ENCODE data around the gene MALRD1.

Gene MALRD1

DNA sequence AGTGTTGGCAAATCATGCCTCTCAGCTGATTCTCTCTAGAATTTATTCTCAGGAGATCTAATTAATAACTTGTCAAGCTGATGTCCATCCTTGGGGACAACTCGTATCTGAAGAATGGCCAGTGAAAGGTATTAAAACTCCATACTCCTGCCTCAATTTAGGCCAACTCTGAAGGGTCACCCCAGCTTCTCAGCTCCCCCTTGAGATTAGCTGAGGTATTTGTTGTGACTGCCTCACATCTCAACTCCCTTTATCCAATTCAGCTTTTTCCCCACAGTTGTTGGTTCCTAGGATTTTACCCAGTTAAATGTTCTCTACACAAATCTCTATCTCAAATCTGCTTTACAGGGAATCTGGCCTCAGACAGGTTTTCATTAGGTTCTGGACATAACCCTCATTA is 182.4 kb downstream of the MALRD1 start:
- no peak for DNase-seq

- DNase-seq = no peak
Measured at GRCh38 chr10:19245889-19246752, 197.5 kb downstream of the MALRD1 start.

DNA sequence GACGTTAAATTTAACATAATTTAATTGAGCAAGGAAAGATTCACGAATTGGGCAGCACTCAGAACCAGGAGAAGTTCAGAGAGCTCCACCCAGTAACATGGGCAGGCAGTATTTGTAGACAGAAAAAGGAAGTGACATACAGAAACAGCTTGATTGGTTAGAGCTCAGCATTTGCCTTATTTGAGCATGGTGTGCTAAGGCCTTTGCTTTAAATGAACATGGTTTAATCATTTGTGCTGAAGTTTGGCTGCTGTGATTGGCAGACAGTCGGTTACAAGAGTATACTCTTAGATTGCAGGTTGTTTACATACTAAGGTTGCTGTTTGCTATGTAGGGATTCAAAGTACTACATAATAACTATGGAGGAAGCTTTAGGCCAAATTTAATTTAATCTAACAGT is 199.2 kb downstream of the MALRD1 start:
- DNase-seq = no peak

GRCh38 chr10:19250546-19250945 is 201.9 kb downstream of the MALRD1 start:
- no peak for DNase-seq

DNA sequence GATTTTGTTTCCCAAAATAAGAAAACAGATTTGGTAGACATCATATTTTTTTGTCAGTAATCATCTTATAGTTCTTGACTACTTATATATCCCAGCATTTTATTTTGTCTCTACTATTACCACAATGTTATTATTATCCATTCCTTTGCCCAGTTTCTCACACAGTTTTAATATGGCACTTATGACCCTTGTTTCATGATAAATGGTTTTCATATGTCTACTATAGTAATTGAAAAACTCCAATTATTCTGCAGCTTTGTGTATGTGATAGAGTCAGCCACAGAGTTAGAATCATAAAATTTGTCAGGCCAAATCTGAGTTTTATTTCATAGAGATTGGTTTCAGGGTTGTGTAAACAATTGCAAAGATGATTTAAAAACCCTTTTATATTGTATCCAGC is 203.9 kb downstream of the MALRD1 start:
- DNase-seq = no peak

DNA sequence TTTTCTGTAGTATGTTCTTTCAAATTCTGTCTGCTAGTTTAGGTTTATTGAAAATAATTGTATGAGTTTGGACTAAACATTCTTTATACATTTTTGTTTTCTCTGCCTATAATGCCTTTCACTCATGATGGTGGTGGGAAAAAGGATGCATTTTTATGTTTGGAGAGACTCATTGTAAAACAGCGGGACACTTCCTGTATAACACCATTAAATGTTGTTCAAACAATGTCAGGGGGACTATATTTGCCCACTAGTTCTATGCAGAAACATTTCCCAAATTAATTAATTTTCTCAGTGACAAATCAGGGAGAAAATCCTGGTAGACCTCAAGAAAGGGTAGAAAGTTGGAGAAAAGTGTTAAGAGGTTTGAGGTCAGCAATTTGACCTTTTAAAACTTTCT is 207.7 kb downstream of the MALRD1 start:
- no peak for DNase-seq

DNA sequence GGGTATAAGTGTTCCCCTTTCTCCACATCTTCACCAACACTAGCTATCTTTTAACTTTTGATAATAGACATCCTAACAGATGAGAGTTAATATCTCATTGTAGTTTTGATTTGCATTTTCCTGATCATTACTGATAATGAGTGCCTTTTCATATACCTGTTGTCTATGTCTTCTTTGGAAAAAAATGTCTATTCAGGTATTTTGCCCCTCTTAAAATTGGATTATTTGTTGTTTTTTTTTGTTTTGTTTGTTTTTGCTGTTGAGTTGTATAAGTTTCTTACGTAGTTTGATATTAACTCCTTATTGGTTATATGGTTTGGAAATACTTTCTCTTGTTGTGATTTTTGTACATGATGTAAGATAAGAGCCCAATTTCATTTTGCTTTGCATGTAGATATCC is 214.7 kb downstream of the MALRD1 start:
- DNase-seq = no peak

DNA sequence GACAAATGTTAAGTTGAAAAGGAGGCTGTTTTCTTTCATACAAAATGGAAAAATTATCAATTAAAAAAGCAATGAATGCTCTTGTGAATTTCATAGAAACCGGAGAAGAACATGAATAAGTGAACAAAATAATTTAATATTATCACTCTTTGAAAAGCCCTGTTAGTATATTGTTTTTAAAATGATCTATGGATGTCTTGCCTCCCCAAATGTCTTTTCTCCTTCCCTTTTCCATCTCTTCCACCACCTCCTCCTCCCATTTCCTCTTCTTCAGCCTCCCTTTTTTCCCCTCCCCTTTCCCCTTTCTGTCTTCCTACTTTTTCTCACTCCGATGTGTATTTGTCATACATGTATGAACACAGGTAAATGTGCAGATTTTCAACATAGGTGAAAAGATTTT is 234.7 kb downstream of the MALRD1 start:
- no peak for DNase-seq

DNA sequence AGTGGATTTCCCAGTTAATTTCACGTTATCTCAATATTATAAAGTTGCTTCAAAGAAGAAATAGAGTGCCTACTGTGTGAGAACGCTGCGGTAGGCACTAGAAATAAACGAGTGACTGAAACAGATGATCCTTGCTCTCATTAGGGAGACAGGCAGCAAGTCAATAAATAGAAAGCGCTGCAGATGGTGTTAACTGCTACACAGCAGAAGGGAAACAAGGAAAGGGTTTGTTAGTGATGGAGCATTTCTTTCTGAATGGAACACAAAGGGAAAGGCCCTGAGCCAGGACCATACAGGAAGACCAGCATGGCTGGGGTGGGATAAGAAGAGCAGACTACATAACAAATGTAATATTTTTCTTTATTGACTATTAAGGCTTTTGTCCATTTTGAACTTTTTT is 235.2 kb downstream of the MALRD1 start:
- DNase-seq = no peak

GRCh38 chr10:19290770-19291169 is 242.2 kb downstream of the MALRD1 start:
- DNase-seq = no peak

GRCh38 chr10:19294233-19294632 is 245.6 kb downstream of the MALRD1 start:
- DNase-seq = no peak

DNA sequence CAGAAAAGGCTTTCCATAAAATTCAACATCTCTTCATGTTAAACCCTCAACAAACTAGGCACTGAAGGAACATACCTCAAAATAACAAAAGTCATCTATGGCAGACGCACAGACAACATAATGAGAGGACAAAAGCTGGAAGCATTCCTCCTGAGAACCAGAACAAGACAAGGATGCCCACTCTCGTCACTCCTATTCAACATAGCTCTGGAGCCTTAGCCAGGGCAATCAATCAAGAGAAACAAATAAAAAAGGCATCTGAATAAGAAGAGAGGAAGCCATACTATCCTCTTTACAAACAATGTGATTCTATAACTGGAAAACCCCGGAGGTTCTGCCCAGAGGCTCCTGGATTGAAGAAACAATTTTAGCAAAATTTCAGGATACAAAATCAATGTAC is 251.0 kb downstream of the MALRD1 start:
- DNase-seq = no peak

DNA sequence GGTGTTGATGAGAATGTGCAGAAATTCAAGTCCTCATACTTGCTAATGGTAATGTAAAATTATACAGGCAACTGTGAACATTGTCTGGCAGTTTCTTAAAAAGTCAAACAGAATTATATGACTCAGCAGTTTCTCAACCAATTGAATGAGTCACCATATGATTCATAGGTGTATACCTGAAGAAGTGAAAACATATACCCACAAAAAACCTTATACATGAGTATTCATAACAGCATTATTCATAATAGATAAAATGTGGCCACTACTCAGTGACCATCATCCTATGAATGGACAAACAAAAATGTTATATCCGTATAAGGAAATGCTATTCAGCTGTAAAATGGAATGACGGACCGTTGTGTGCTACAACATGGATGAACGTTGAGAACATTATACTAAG is 253.5 kb downstream of the MALRD1 start:
- DNase-seq = no peak

- DNase-seq = no peak
Measured at GRCh38 chr10:19310066-19310465, 261.5 kb downstream of the MALRD1 start.

DNA sequence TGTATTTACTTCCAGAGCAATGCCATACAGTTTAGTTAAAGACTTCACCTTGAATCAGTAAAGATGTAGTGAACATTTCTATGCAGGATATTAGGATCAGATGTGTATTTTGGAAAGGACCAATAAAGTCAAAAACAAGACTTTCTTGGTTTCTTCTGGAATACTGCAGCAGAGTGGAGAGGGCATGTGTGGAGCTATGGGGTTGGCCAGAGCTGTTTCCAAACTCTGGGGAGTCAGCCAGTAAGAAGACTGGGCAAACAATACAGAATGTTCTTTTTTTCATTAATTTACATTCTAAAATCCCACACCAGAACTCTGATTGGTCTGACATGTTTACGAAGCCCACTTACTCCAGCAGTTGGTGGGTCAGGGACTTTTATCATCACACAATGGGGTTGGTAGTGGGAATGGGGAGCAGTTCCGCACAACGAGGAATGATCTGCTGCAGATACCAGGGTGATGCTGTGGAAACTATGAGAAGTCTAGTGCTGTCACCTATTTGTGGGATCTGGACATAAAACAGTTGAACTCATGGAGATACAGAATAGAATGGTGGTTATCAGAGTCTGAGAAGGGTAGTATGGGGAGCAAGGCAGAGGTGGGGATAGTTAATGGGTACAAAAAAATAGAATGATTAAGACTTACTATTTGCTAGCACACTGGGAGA is 267.7 kb downstream of the MALRD1 start:
- DNase-seq = no peak

GRCh38 chr10:19317952-19318351 is 269.4 kb downstream of the MALRD1 start:
- DNase-seq = no peak

DNA sequence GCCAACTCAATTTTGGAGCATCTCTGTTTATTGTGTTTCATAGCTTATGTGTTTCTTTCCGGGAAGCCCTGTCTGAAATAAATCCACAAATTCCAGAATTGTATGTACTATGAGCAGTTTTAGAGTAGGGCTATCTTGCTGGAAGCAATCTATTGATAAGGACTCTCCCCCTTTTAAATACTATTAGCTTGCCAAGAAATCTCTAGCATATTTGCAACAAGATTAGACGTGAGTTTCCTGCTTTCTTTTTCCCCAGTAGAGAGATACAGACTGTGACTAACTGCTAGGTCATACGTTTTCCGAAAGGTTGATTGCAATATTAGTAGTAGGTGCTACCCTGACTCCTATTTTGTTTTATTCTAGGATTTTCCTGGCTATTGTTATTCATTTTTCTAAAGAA is 277.0 kb downstream of the MALRD1 start:
- no peak for DNase-seq

- DNase-seq = no peak
Measured at GRCh38 chr10:19328582-19328981, 280.0 kb downstream of the MALRD1 start.

DNA sequence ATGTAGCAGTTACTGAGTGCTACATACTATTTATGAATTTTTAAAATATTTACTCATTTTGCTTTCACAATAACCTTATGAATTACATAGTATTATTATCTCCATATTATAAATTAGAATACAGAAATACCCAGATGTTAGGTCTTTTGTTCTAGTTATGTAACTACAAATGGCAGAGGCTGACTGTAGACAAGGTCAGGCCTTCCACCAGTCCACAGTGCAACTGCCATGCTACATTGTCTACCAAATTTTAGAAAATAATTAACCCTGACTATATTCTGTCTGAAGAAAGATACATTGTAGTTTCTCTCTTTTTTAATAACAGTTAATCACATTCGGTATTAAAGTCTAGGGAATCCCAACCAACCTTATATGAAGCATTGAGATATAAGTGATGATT is 280.9 kb downstream of the MALRD1 start:
- no peak for DNase-seq

DNA sequence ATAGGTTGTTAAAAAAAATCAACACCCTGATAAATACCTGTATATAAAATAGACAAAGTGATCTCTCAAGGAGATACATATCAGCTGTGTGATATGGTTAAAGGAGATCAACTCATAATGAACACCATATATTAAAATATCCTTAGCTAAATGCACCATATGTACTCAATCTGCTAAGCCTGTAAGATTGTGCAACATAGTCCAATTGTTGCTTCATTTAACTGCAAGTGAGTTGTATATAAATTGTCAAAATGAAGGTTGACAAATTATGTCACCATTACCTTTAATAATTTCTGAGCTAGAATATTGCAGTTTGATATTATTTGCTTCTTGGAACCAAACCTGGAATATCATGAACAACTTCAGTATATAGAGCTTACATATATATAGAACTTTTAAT is 283.7 kb downstream of the MALRD1 start:
- DNase-seq = no peak

DNA sequence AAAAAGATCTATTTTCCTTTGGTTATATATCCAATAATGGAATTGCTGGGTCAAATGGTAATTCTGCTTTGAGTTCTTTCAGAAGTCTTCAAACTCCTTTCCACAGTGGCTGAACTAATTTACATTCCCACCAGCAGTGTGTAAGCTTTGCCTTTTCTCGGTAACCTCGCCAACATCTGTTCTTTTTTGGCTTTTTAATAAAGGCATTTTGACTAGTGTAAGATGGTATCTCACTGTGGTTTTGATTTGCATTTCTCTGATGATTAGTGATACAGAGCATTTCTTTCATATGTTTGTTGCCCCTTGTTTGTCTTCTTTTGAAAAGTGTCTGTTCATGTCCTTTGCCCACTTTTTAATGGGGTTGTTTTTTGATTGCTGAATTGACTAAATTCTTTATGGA is 285.0 kb downstream of the MALRD1 start:
- no peak for DNase-seq

DNA sequence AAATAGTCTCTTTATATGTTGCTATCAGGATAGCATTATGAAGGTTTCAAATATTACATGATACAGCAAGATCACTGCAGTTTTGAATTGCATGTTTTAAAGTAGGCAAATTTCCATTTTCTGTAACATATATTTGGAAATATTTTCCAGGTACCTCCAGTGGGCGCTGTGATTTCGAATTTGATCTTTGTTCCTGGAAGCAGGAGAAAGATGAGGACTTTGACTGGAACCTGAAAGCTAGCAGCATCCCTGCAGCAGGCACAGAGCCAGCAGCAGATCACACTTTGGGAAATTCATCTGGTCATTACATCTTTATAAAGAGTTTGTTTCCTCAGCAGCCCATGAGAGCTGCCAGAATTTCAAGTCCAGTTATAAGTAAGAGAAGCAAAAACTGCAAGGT is 299.0 kb downstream of the MALRD1 start:
- DNase-seq = no peak

DNA sequence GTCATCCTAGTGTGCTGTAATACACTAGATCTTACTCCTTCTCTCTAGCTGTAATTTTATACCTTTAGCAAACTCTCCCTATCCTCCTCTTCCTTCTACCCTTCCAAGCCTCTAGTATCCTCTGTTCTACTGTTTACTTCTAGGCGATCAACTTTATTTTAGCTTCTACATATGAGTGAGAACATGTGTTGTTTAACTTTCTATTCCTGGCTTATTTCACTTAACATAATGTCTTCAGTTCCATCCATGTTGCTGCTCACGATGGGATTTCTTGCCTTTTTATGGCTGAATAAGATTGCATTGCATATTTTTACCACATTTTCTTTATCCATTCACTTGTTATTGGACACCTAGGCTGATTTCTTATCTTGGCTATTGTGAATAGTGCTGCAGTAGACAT is 318.6 kb downstream of the MALRD1 start:
- no peak for DNase-seq

GRCh38 chr10:19373988-19374387 is 325.4 kb downstream of the MALRD1 start:
- DNase-seq = no peak

All from CD4-positive, alpha-beta T cell treated with Interleukin-6 for 4 hours (primary cell).